GM12878 (cell line): ENCODE data around the gene TEX54. TPM values are rescaled to one million over a fixed set of nuclear protein-coding genes. Genes with fewer than 3 reads are reported as not detected.

Source experiments
- ATAC-seq: fragments of 200-7000 bp; cut with Tn5 transposase; 3 replicates; pipeline ENCODE4 v1.9.1; 2020; ENCODE audit warnings: mild to moderate bottlenecking, moderate library complexity
- BruUV-seq: library from RNA; stranded (reverse); fragments of 400-500 nt; replicated peaks from 2 replicates; lab custom pipeline; 2021; lab: Mats Ljungman, UMichigan
- CTCF ChIA-PET: fragments of 300-600 bp; sonication (Branson Sonifier 250); formaldehyde crosslinking; extraction: SDS; loops from one replicate; lab custom pipeline; 2021; ENCODE audit warnings: inconsistent platforms; lab: Yijun Ruan, JAX
- POLR2A ChIA-PET: fragments of 350-600 bp; formaldehyde crosslinking; extraction: SDS; loops from one replicate; lab custom pipeline; 2021; ENCODE audit warnings: inconsistent platforms; lab: Charles Lee
- RAD21 ChIA-PET: fragments of 300-600 bp; sonication (Branson Sonifier 250); formaldehyde crosslinking; loops from one replicate; lab custom pipeline; 2023; ENCODE audit warnings: antibody characterized with exemption; ENCODE audit not compliant: unreplicated experiment; lab: Charles Lee
- SMC1A ChIA-PET: fragments of 300-600 bp; sonication (Branson Sonifier 250); formaldehyde crosslinking; loops from one replicate; lab custom pipeline; 2023; ENCODE audit not compliant: unreplicated experiment, uncharacterized antibody; lab: Charles Lee
- DNase-seq: peaks from one replicate; pipeline ENCODE4 v3.0.0-alpha.2; 2011; ENCODE audit warnings: low read depth, low spot score
- FAIRE-seq: peaks from 3 replicates; lab custom pipeline; 2011; peaks lifted over from hg19 to GRCh38; lab: Jason Lieb, UNC
- H2AFZ ChIP-seq: 2 replicates; pipeline ENCODE4 v1.6.0; 2011; ENCODE audit warnings: low read depth, low read length, control low read depth; ENCODE audit not compliant: control insufficient read depth
- H3K27ac ChIP-seq: 2 replicates; pipeline ENCODE4 v1.5.1; 2011; ENCODE audit warnings: control low read depth; ENCODE audit not compliant: control insufficient read depth, insufficient read depth
- H3K27me3 ChIP-seq, 2 experiments: replicated peaks in 1 of 2; 2 replicates each; pipeline versions ENCODE4 v1.6.0 to v1.6.1; 2011; ENCODE audit warnings: low read length in 1 of 2; ENCODE audit not compliant: control insufficient read depth in 2 of 2, insufficient read depth in 2 of 2
- H3K36me3 ChIP-seq, 2 experiments: 2 replicates each; pipeline ENCODE4 v1.5.1; 2011; ENCODE audit warnings: low read length in 1 of 2; ENCODE audit not compliant: control insufficient read depth in 2 of 2, insufficient read depth in 2 of 2
- H3K4me1 ChIP-seq: 2 replicates; pipeline ENCODE4 v1.6.1; 2011; ENCODE audit warnings: mild to moderate bottlenecking, low read length, moderate library complexity, mixed read lengths; ENCODE audit not compliant: control insufficient read depth, insufficient read depth
- H3K4me2 ChIP-seq: 2 replicates; pipeline ENCODE4 v1.6.0; 2011; ENCODE audit warnings: control low read depth; ENCODE audit not compliant: control insufficient read depth, insufficient read depth
- H3K4me3 ChIP-seq: fragments of 200-600 bp; sonication (generic); 2 replicates; pipeline ENCODE4 v1.5.1; 2016
- H3K79me2 ChIP-seq: 2 replicates; pipeline ENCODE4 v1.6.0; 2011; ENCODE audit warnings: low read length; ENCODE audit not compliant: control insufficient read depth, insufficient read depth
- H3K9ac ChIP-seq: 2 replicates; pipeline ENCODE4 v1.8.0; 2011; ENCODE audit warnings: low read length, control low read depth, mixed read lengths; ENCODE audit not compliant: control insufficient read depth, insufficient read depth
- H3K9me3 ChIP-seq: replicated peaks from 3 replicates; pipeline ENCODE4 v1.5.1; 2011; ENCODE audit warnings: mild to moderate bottlenecking, low read length; ENCODE audit not compliant: control insufficient read depth, insufficient read depth
- H4K20me1 ChIP-seq: 2 replicates; pipeline ENCODE4 v1.6.0; 2011; ENCODE audit not compliant: control insufficient read depth, insufficient read depth
- CREB1 ChIP-seq: IDR thresholded peaks from 2 replicates; pipeline ENCODE4 v1.6.1; 2012; ENCODE audit warnings: low read depth, mild to moderate bottlenecking, inconsistent platforms
- FOXM1 ChIP-seq: IDR thresholded peaks from 2 replicates; pipeline ENCODE4 v1.6.1; 2012; ENCODE audit warnings: low read depth, mild to moderate bottlenecking, inconsistent platforms, low read length, moderate library complexity
- PAX8 ChIP-seq: fragments of 450-650 bp; IDR thresholded peaks from 2 replicates; pipeline ENCODE4 v1.6.1; 2017; ENCODE audit warnings: mild to moderate bottlenecking, moderate library complexity
- SMC3 ChIP-seq: IDR thresholded peaks from 2 replicates; pipeline ENCODE4 v1.6.1; 2011; ENCODE audit warnings: low read length, improper control_type of control experiment, borderline replicate concordance
- SP1 ChIP-seq: IDR thresholded peaks from one replicate; pipeline ENCODE4 v1.6.1; 2011; ENCODE audit warnings: low read depth, low read length
- SPI1 ChIP-seq: IDR thresholded peaks from 2 replicates; pipeline ENCODE4 v1.6.1; 2011; ENCODE audit warnings: low read depth, mild to moderate bottlenecking, low read length, moderate library complexity, borderline replicate concordance; ENCODE audit not compliant: insufficient read depth
- ZNF24 ChIP-seq: fragments of 450-650 bp; IDR thresholded peaks from 2 replicates; pipeline ENCODE4 v1.6.1; 2017; ENCODE audit warnings: antibody characterized with exemption, mild to moderate bottlenecking
- WGBS: methylation state at CpG from one replicate; pipeline ENCODE4 v1.1.6; 2016; ENCODE audit warnings: low lambda C conversion rate; ENCODE audit not compliant: insufficient replicate concordance, insufficient coverage; ENCODE audit errors: missing lambda C conversion rate; 5-methylcytosine and 5-hydroxymethylcytosine counted together
- in situ Hi-C: fragments of 300-500 bp; cut with MboI; formaldehyde crosslinking; loops from 9 replicates; pipeline ENCODE4 v1.14.3; 2018; ENCODE audit warnings: mixed read lengths
- intact Hi-C: fragments of 100-400 bp; cut with micrococcal nuclease; formaldehyde crosslinking; loops from one replicate; pipeline ENCODE4 v1.14.2; 2022; ENCODE audit not compliant: unreplicated experiment
- polyA plus RNA-seq, 11 experiments: library from polyadenylated mRNA; depleted of rRNA in 4 of 11; unstranded in 6 of 11; stranded (reverse) in 5 of 11; fragments of >200 nt; fragmentation: Nextera tagmentation in 4 of 11; fragmentation: Illumina TruSeq in 1 of 11; extraction: Ambion mirVana in 4 of 11; extraction: Trizol in 1 of 11; gene quantifications; 1 replicate in 1 of 11; 2 replicates in 10 of 11; pipeline versions ENCODE4 v1.2.1 to v1.2.3, GENCODE V29; 2011 to 2016; ENCODE audit warnings: inconsistent platforms in 2 of 11, missing spikeins in 2 of 11, low read depth in 1 of 11
- total RNA-seq, 4 experiments: library from RNA; depleted of rRNA in 3 of 4; stranded (reverse); fragments of >200 nt in 3 of 4; fragmentation: Illumina TruSeq in 1 of 4; extraction: Trizol in 1 of 4; gene quantifications; 2 replicates each; pipeline versions ENCODE4 v1.2.1 to v1.2.3, GENCODE V29; 2013 to 2021
- TF ChIP-seq, protein P1 (sequence below): IDR thresholded peaks from 2 replicates; pipeline ENCODE4 v1.6.1; 2011; ENCODE audit warnings: low read depth, mild to moderate bottlenecking, low read length, moderate library complexity, borderline replicate concordance; ENCODE audit errors: extremely low read depth
- TF ChIP-seq, protein P2 (sequence below): IDR thresholded peaks from 2 replicates; pipeline ENCODE4 v1.6.1; 2012; ENCODE audit warnings: low read depth, low read length, improper control_type of control experiment

Gene TEX54
- total and polyA plus RNA-seq, 10 of the 15 experiments (the other 5 are each of a cell fraction or from before 2014, with no cell fraction given), result 0.38 to 0.68 (median 0.51) TPM; not detected in 7

- H2AFZ ChIP-seq, result peak overlapping the region; percentile 3
- ChIA-PET POLR2A (interaction anchor here (0.6 to 7.8 kb wide), 11 partner anchors 14 to 831 kb away, joined by 3 to 92 read pairs (median 11); partner anchors contain the start of genes C11orf98, CSKMT, HNRNPUL2 and INTS5), CTCF (interaction anchor here (0.9 to 5.9 kb wide), 9 partner anchors 15 to 140 kb away, joined by 3 to 68 read pairs (median 3); partner anchors contain the start of genes TAF6L, TEX54, TMEM179B and ZBTB3), SMC1A (interaction anchor here (0.9 to 5.2 kb wide), 11 partner anchors 15 to 189 kb away, joined by 3 to 36 read pairs (median 5); partner anchors contain the start of genes HNRNPUL2, POLR2G, SLC3A2 and TEX54), RAD21 (interaction anchor here (0.7 to 1.7 kb wide), 12 partner anchors 17 to 265 kb away, joined by 3 to 13 read pairs (median 3); partner anchors contain the start of genes B3GAT3, C11orf98, CSKMT and POLR2G)
- peaks cover 92% of the 10 kb centered on the region for H3K79me2 ChIP-seq
- no peaks in the 10 kb centered on the region for H3K27me3 ChIP-seq
- H3K27ac ChIP-seq, result peak overlapping the region; percentile 97
- no peak for DNase-seq
- peak overlapping the region; percentile 64 for H3K4me2 ChIP-seq
- H4K20me1 ChIP-seq, result 0 out of 2 replicates have a peak, but pooled peaks cover 3% of the 10 kb centered on the region
- intact Hi-C loops, result no loop called here
- in situ Hi-C loops, result no loop called here
- no peak for FAIRE-seq
- peaks cover 23% of the 10 kb centered on the region for H3K4me1 ChIP-seq
- H3K9ac ChIP-seq, result peak overlapping the region; percentile 98
- 44% methylated on average over 7 of the region's 7 CpGs for WGBS
- H3K36me3 ChIP-seq, result peaks cover 7 to 15% of the 10 kb centered on the region in 2 experiments; a peak in 3 of 4 replicates
- TSS peak; percentile 50 for BruUV-seq
- H3K9me3 ChIP-seq, result no peaks in the 10 kb centered on the region
- TF ChIP-seq ZNF24, result no peak
- TF ChIP-seq PAX8, result no peak
- TF ChIP-seq, protein P1, sequence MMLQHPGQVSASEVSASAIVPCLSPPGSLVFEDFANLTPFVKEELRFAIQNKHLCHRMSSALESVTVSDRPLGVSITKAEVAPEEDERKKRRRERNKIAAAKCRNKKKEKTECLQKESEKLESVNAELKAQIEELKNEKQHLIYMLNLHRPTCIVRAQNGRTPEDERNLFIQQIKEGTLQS, result no peak
- TF ChIP-seq SPI1, result no peak
- TF ChIP-seq CREB1, result no peak
- no peak for TF ChIP-seq SMC3
- no peak for TF ChIP-seq FOXM1
- no peak for TF ChIP-seq SP1
- TF ChIP-seq, protein P2, sequence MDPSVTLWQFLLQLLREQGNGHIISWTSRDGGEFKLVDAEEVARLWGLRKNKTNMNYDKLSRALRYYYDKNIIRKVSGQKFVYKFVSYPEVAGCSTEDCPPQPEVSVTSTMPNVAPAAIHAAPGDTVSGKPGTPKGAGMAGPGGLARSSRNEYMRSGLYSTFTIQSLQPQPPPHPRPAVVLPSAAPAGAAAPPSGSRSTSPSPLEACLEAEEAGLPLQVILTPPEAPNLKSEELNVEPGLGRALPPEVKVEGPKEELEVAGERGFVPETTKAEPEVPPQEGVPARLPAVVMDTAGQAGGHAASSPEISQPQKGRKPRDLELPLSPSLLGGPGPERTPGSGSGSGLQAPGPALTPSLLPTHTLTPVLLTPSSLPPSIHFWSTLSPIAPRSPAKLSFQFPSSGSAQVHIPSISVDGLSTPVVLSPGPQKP, result no peak
- peak overlapping the region; percentile 98 for H3K4me3 ChIP-seq
- no peak for ATAC-seq
Measured at GRCh38 chr11:62858201-62858600, 25.6 kb upstream of the TEX54 start.
